Calu3 (cell line): Measurements from ENCODE around the gene NDUFB1. TPM values are rescaled to one million over a fixed set of nuclear protein-coding genes. Genes with fewer than 3 reads are reported as not detected.

Source experiments
- Bru-seq: library from RNA; stranded (reverse); fragments of 400-500 nt; gene quantifications from one replicate; lab custom pipeline; 2021; lab: Mats Ljungman, UMichigan
- BruChase-seq, 2 experiments: library from RNA; stranded (reverse); fragments of 400-500 nt; gene quantifications; one replicate each; lab custom pipeline; 2021; lab: Mats Ljungman, UMichigan
- BruUV-seq: library from RNA; stranded (reverse); fragments of 400-500 nt; replicated peaks from 2 replicates; lab custom pipeline; 2021; lab: Mats Ljungman, UMichigan
- CTCF ChIA-PET: fragments of 300-600 bp; sonication (Branson Sonifier 250); formaldehyde crosslinking; loops from one replicate; lab custom pipeline; 2022; ENCODE audit warnings: antibody characterized with exemption; lab: Charles Lee
- DNase-seq: peaks from one replicate; pipeline ENCODE4 v3.0.0; 2022
- H3K27ac Mint-ChIP-seq: one replicate; pipeline ENCODE4 v1.8.0; 2022; ENCODE audit warnings: mixed read lengths; ENCODE audit not compliant: unreplicated experiment
- H3K27me3 Mint-ChIP-seq: one replicate; pipeline ENCODE4 v1.8.0; 2022; ENCODE audit warnings: mixed read lengths; ENCODE audit not compliant: unreplicated experiment
- H3K36me3 Mint-ChIP-seq: one replicate; pipeline ENCODE4 v1.8.0; 2022; ENCODE audit warnings: mild to moderate bottlenecking, moderate library complexity, mixed read lengths; ENCODE audit not compliant: insufficient read depth, unreplicated experiment
- H3K4me1 Mint-ChIP-seq: one replicate; pipeline ENCODE4 v1.8.0; 2022; ENCODE audit warnings: mild to moderate bottlenecking, low read depth, mixed read lengths; ENCODE audit not compliant: unreplicated experiment
- H3K4me3 Mint-ChIP-seq: one replicate; pipeline ENCODE4 v1.8.0; 2022; ENCODE audit warnings: mild to moderate bottlenecking, low read depth, moderate library complexity, mixed read lengths; ENCODE audit not compliant: unreplicated experiment
- H3K9me3 Mint-ChIP-seq: one replicate; pipeline ENCODE4 v1.8.0; 2022; ENCODE audit warnings: low read depth, mixed read lengths; ENCODE audit not compliant: unreplicated experiment
- intact Hi-C: fragments of 100-400 bp; cut with micrococcal nuclease; formaldehyde crosslinking; loops from one replicate; pipeline ENCODE4 v1.10.0; 2022; ENCODE audit not compliant: unreplicated experiment
- long read RNA-seq: library from polyadenylated mRNA; stranded (forward); transcript quantifications from one replicate; pipeline ENCODE4 v2.0.0, GENCODE V29; 2022
- total RNA-seq: library from RNA; stranded (reverse); gene quantifications from 2 replicates; pipeline ENCODE4 v1.2.3, GENCODE V29; 2022
- TF ChIP-seq, protein P1 (sequence below): fragments of 200-600 bp; IDR thresholded peaks from one replicate; pipeline ENCODE4 v1.8.0; 2022; ENCODE audit warnings: antibody characterized with exemption; ENCODE audit not compliant: unreplicated experiment

Gene NDUFB1
- 101 and 122 TPM in 2 replicates for total RNA-seq
- percentile 83 among the genes with signal in this experiment for Bru-seq, nascent RNA
- percentile 71 among the genes with signal in this experiment for BruChase-seq, experiment 1, labeled RNA remaining after a 6-hour chase
- BruChase-seq, experiment 2, labeled RNA remaining after a 2-hour chase = percentile 72 among the genes with signal in this experiment
- long read RNA-seq, transcript NDUFB1-202 (4 exons, 454 nt) = minor isoform, 5 of 312 reads
- long read RNA-seq, transcript NDUFB1-201 (3 exons, 528 nt) = major isoform, 304 of 312 reads
- long read RNA-seq, partial matches to known transcripts = 1 of 312 reads
- long read RNA-seq, other reads (novel, unspliced or antisense) = 1 of 312 reads

DNA sequence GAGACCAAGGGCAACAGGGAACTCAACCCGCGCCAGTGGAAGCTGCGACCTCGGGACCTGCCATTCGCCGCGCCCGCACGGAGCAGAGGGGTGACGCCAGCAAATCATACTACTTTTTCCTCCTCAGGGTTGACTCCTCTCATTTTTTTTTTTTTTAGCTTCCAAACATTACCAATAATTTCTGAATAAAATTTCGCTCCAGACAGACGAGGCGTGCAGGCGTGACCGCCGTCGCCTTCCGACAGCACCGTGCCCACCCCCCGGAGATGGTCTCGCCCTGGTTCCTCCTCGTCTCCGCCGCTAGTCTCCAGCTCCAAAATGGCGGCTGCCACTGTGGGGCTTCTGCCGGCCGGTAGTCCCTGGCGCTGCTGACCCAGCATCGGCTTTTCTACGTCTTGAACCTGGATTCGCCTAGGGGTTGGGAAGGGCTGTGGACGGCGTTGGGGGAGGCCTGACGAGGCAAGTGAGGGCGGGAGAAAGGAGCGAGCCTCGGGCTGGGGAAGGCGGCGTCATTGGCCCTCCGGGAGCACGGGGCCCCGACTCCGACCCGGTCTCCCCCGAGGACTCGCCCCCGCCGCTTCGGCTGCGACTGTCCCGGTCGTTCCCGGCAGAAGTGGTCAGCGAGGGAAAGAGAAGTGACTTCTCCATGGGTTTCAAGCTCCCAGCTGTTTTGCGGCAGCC lies at the start of gene NDUFB1, which contains the start of gene CPSF2:
Gene NDUFB1 (minus strand): TSS at position 37 of the 681 bp plus-strand sequence. CDS start 4,069 bp downstream, outside the sequence.
Gene CPSF2 (plus strand): TSS at position 300 of the 681 bp plus-strand sequence. CDS start 9,016 bp downstream, outside the sequence.
- TF ChIP-seq, protein P1, sequence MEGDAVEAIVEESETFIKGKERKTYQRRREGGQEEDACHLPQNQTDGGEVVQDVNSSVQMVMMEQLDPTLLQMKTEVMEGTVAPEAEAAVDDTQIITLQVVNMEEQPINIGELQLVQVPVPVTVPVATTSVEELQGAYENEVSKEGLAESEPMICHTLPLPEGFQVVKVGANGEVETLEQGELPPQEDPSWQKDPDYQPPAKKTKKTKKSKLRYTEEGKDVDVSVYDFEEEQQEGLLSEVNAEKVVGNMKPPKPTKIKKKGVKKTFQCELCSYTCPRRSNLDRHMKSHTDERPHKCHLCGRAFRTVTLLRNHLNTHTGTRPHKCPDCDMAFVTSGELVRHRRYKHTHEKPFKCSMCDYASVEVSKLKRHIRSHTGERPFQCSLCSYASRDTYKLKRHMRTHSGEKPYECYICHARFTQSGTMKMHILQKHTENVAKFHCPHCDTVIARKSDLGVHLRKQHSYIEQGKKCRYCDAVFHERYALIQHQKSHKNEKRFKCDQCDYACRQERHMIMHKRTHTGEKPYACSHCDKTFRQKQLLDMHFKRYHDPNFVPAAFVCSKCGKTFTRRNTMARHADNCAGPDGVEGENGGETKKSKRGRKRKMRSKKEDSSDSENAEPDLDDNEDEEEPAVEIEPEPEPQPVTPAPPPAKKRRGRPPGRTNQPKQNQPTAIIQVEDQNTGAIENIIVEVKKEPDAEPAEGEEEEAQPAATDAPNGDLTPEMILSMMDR = no peak
- Mint-ChIP-seq H3K36me3 (peaks cover 45% of the 10 kb centered on the region), H3K27me3 (no peaks in the 10 kb centered on the region), H3K9me3 (no peaks in the 10 kb centered on the region), H3K4me3 (peak within 1 kb of the TSS; percentile 83), H3K4me1 (peaks cover 23% of the 10 kb centered on the region), H3K27ac (peak within 1 kb of the TSS; percentile 98)
- CTCF ChIA-PET = interaction anchor here (0.5 to 2.5 kb wide), 6 partner anchors 9 to 561 kb away, joined by 3 to 28 read pairs (median 4); partner anchors contain the start of genes ATXN3 and TRIP11
- peak; percentile 87 for DNase-seq
- no TSS peak for BruUV-seq
- intact Hi-C loops = no loop called here

DNA sequence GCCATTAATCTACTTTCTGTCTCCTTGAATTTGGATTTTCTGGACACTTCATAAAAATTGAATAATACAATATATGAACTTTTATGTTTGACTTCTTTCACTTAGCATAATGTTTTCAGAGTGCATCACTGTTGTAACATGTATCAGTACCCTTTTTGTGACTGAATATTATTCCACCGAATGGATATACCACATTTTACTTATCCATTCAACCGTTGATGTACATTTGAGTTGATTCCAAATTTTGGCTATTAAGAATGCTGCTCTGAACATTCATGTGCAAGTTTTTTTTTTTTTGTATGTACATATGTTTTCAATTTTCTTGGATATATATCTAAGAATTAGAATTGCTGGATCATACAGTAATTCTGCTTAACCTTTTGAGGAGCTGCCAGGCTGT lies 43.5 kb upstream of the NDUFB1 start:
- Mint-ChIP-seq H3K27ac (no peak overlapping the region), H3K27me3 (no peaks in the 10 kb centered on the region), H3K9me3 (peaks cover 3% of the 10 kb centered on the region), H3K4me3 (no peak overlapping the region), H3K36me3 (peaks cover 37% of the 10 kb centered on the region), H3K4me1 (no peaks in the 10 kb centered on the region)
- DNase-seq = no peak
- TF ChIP-seq, protein P1 = no peak
- CTCF ChIA-PET = no interaction called here
- BruUV-seq = no TSS peak
- intact Hi-C loops = no loop called here

DNA sequence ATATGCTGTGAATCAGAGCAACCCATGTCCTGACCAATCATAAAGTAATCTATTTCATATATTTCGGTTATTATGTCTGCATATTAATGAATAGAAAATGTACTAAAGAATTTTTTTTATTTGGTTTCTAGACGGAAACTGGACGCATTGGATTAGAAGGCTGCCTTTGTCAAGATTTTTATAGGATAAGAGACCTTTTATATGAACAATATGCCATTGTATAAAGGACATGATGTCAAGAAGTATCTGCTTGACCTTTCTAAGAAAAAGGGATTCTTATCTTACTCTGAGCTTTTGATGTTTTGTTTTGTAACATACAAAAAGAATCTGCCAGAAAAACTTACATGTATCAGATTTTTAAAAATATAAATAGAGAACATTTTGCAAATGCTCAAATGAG lies 40.0 kb upstream of the NDUFB1 start:
- Mint-ChIP-seq H3K9me3 (peaks cover 3% of the 10 kb centered on the region), H3K27ac (no peak overlapping the region), H3K27me3 (no peaks in the 10 kb centered on the region), H3K36me3 (peaks cover 40% of the 10 kb centered on the region), H3K4me3 (no peak overlapping the region), H3K4me1 (no peaks in the 10 kb centered on the region)
- intact Hi-C loops = no loop called here
- DNase-seq = no peak
- CTCF ChIA-PET = no interaction called here
- BruUV-seq = no TSS peak
- TF ChIP-seq, protein P1 = no peak

DNA sequence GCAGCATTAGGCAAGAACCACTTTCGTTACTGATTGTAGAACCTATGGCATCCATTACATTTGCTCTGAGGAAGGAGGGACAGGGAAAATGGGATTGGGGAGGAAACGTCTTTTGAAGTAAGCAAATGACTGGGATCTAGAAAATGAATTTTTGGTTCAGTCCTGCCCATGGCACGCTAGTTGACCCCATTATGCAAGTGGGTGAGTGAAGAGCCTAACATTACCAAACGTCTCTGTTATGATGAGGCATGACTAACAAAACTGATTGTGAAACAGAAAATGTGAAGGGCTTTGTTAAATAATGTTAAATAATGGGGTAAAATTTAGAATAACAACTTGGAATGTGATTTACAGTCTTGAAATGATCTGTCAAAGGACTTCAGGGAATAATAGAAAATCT lies 39.1 kb upstream of the NDUFB1 start:
- TF ChIP-seq, protein P1 = no peak
- DNase-seq = no peak
- Mint-ChIP-seq H3K27me3 (no peaks in the 10 kb centered on the region), H3K4me1 (no peaks in the 10 kb centered on the region), H3K27ac (no peak overlapping the region), H3K36me3 (peaks cover 48% of the 10 kb centered on the region), H3K4me3 (no peak overlapping the region), H3K9me3 (peaks cover 3% of the 10 kb centered on the region)
- intact Hi-C loops = no loop called here
- CTCF ChIA-PET = no interaction called here
- no TSS peak for BruUV-seq
